Activated T-helper 1 cell treated with Interleukin-2 at 50 U/mL for 16 hours (primary cell): ENCODE results near the gene PTBP3.
"Not testable (repeated sequence)": the region's sequence is repeated elsewhere in the genome, so short reads cannot be mapped to it uniquely, and the experiment has no call there.

Experiments used
- DNase-seq: peaks from one replicate; pipeline ENCODE4 v3.0.0-alpha.2; 2020; ENCODE audit warnings: low read depth

PTBP3 gene

DNA sequence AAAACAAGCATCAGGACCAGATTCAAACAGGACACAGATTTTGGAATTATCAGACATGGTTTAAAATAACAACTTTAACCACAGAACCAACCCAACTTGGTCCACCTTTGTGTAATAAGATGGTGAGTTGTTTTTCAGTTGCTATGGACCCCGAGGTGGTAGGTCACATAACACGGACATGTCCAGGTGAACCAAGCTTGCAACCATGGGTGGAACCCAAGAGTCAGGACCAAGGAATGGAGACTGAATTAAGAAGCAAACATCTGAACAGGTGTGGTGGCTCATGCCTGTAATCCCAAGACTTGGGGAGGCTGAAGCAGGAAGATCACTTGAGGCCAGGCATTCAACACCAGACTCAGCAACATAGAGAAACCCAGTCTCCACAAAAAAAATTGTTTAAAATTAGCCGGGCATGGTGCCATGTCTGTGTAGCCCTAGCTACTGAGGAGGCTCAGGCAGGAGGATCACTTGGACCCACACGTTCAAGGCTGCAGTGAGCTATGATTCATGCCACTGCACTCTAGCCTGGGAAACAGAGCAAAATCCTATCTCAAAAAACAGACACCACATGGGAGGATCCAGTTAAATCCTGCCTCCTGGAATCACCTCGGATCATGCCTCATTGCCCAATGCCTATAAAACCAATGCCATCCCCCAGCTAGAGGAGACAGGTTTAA lies 10.6 kb downstream of the PTBP3 start:
- DNase-seq = no peak

DNA sequence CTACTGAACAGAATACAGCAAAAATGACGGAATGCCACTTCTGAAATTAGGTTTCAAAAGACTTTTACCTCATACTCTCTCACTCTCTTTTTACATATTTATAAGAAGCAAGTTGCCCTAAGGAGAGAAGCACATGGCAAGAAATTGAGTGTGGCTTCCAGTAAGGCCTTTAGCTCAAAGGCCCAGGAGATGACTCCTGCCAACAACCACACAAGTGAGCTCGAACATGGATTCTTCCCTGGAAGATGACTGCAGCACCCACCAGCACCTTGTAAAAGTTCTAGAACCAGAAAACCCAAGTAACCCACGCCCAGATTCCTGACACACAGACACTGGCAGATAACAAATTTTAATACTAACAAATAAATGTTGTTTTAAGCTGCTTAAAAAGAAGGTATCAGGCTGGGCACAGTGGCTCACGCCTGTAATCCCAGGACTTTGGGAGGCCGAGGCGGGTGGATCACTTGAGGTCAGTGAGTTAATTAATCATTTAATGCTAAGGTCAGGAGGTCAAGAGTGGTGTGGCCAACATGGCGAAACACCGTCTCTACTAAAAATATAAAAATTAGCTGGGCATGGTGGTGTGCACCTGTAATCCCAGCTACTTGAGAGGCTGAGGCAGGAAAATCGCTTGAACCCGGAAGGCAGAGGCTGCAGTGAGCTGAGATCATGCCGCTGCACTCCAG lies 17.0 kb downstream of the PTBP3 start:
- no peak for DNase-seq

DNA sequence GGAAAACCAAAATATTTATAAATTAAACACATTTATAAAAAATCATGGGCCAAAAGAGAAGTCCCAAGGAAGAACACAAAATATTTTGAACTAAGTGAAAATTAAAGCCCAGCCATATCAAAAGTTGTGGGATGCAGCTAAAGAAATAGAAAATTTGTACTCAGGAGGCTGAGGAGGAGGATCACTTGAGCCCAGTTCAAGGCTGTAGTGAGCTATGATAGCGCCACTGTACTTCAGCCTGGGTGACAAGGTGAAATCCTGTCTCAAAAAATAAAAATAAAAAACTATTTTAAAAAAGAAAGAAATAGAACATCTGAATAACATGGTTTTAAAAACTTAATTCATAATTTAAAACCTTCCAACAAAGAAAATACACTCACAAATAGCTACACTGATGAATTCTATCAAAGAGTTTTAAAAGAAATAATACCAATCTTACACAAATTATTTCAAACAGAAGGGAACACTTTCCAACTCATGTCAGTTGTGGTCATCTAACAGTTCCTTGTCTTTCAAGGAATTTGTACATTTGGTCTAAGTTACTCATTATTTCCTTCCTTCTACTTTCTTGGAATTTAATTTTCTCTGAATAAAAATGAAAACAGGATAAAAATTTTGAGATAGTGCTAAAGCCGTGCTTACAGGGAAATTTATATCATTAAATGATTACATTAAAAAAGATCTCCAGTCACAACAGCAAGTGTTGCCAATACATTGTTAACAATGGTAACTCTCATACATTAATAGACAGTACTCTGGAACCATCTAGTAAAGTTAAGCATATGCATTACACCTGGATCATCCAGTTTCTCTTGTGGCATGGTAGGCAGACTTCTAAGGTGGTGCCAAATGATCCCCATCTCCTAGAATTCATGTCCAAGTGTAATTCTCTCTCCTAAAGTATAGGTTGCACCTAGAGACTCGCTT lies 17.8 kb downstream of the PTBP3 start:
- DNase-seq = no peak

DNA sequence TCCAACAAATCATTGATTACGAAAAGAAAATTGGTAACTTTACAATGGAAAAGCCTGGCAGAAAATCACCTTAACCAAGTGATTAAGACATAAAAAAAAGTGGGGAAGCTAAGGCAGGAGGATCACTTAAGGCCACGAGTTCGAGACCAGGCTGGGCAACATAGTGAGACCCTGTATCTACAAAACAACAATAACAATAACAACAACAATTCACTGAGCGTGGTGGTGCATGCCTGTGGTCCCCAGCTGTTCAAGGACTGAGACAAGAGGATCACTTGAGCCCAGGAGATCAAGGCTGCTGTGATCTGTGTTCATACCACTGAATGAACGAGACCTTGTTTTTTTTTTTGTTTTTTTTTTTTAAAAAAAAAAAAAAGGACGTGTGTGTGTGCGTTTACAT lies 21.3 kb downstream of the PTBP3 start:
- no peak for DNase-seq

DNA sequence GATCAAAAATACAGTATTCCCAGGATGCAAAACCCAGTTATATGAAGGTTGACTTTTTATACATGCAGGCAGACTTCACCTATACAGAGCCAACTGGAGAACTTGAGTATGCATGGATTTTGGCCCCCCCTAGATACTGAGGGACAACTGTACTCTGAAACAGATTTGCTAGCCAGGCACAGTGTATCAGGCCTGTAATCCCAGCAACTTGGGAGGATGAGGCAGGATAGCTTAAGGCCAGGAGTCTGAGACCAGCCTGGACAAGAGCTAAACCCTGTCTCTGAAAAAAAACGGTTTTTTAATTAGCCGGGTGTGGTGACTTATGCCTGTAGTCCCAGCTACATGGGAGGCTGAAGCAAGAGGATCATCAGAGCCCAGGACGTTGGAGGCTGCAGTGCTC lies 21.9 kb downstream of the PTBP3 start:
- no peak for DNase-seq

DNA sequence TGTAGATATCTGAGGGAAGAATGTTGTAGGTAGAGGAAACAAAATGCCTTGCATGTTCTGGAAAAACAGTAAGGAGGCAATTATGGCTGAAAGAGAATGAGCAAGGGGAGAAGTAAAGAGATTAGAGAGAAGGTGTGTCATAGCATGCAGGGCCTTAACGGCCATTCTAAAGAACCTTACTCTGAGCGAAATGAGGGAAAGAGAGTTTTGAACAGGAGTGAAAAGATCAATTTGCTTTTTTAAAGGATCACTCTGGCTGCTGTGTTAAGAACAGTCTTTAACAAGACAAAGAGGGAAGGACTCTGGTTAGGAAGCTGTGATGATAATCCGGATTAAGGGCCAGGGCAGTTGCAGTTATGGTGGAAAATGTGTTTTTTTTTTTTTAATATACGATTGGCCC lies 22.6 kb downstream of the PTBP3 start:
- no peak for DNase-seq

DNA sequence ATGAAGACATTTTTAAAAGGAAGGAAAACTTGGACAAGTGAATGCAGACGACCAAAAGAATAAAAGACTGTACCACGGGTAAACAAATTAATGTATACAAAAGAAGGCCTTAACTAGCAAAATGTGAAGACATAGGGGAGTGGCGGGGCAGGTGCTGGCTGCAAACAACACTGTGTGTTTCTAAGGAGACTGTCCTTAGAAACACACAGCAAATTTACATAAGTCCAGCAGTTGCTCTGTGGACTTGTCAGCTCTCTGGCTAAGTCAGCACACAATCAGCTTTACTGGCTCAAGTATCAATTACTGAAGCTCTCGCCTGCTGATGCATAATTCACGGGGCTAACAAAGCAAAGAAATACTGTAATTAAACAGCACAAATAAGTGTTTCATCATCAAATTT lies 24.8 kb downstream of the PTBP3 start:
- no peak for DNase-seq

DNA sequence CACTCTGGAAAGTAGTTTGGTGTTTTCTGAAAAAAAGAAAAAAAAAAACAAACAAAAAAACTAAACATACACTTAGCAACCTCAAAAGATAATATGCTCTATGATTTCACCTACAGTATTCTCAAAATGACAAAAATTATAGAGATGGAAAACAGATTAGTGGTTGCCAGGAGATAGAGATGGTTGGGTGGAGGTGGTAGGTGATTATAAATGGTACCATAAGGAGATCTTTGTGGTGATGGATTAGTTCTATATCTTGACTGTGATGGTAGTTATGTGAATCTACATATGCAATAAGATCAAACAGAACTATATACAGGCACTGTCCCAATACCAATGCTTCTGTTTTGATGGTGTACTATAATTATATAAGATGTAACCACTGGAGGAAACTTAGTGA lies 32.0 kb downstream of the PTBP3 start:
- no peak for DNase-seq

DNA sequence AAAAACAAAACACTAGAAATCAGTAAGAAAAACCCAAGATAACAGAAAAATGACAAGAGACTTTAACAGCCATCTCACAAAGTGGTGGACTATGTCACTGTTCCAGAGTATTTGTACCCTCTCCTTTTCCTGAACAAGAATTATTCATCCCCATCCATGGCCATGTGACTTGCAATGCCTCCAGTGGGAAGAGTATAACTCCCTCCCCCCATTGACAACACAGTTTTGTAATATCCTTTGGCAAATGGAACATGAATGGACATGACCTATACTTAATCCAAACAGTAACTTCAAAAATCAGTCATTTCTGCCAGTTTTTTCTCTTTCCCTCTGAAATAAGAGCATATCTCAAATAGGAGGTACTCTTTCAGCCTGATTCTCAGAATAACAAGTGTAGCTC lies 33.9 kb downstream of the PTBP3 start:
- DNase-seq = no peak

DNA sequence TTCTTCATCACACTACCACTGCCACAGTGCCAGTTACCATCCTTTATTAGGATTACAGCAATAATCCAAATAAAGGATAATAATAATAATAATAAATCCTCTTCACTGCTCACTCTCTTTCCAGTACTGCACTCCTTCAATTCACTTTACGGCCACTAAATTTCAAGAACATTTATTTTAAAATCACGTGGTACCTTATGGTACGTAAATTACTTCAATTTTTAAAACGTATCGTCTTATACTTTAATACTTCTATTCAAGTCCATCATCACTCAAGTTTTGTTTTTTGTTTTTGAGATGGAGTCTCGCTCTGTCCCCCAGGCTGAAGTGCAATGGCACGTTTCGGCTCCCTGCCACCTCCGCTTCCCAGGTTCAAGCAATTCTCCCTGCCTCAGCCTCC lies 36.5 kb downstream of the PTBP3 start:
- no peak for DNase-seq

DNA sequence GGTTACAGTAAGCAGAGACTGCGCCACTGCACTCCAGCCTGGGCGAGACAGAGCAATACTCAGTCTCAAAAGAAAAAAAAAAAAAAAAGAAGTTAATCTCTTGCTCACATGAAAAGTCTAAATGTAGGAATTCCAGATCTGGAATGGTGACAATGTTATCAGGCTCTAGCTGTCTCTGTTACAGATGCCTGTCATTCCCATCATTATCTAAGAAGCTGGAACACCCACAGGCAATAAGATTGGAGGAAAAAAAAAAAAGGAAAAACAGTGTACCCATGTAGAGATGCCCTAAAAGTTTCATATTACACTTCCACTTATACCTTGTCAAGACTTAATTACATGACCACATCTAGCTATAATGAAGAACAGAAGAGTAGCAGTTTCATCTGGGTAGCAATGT lies 38.2 kb downstream of the PTBP3 start:
- DNase-seq = no peak

DNA sequence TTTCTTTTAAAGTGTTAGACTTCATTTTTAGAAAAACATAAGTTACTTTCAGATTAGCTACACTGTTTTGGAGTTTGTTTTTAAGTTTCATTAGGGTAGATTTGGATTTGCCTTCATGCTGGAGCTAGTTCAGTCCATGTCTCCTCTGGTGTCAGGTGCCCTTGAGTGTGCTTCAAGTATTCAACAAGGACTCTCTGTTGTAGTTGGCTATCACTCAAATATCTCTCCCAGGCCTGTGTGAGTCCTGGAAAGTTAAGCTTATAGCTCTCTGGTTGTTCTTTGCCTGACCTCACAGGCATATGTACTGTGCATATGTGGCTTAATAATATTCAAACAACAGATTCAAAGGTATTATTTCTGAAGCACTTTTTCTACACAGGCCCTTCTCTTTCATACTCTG lies 45.4 kb downstream of the PTBP3 start:
- DNase-seq = no peak

DNA sequence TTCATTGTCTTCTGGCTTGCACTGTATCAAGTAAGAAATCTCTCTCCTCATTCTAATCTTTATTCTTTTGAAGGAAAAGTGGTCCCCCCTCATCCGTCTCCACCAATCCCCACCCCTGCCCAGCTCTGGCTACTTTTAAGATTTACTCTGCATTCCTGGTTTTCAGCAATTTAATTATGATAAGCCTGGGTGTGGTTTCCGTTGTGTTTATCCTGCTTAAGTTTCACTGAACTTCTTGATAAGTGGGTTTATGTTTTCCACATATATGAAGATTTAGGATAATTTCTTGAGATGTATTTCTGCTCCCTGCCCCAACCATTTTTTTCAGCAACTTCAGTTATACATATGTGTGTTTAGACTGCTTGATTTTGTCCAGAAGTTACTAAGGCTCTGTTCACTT lies 46.5 kb downstream of the PTBP3 start:
- no peak for DNase-seq

DNA sequence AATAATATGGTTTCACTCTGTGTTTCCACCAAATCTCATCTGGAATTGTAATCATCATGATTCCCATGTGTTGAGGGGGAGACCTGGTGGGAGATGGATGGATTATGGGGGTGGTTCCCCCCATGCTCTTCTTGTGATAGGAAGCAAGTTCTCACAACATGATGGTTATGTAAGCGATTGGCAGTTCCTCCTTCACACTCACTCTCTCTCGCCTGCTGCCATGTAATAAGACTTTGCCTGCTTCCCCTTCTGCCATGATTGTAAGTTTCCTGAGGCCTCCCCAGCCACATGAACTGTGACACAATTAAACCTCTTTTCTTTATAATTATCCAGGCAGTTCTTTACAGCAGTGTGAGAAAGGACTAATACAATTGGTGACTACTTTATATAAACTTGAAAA lies 48.4 kb downstream of the PTBP3 start:
- DNase-seq = no peak

DNA sequence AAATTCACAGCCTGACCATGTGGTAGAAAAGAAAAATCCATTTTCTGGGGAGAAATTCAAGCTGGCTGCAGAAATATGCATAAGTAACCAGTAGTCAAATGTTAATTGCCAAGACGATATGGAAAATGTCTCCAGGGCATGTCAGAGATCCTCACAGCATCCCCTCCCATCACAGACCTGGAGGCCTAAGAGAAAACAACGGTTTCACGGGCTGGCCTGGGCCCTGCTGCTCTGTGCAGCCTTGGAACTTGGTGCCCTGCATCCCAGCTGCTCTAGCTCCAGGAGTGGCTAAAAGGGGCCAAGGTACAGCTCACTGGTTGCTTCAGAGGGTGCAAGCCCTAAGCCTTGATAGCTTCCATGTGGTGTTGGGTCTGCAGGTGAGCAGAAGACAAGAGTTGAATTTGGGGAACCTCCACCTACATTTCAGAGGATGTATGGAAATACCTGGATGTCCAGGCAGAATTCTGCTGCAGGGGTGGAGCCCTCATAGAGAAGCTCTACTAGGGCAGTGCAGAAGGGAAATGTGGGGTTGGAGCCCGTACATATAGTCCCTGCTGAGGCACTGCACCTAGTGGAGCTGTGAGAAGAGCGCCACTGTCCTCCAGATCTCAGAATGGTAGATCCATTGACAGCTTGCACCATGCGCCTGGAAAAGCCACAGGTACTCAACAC lies 49.7 kb downstream of the PTBP3 start:
- DNase-seq = no peak

DNA sequence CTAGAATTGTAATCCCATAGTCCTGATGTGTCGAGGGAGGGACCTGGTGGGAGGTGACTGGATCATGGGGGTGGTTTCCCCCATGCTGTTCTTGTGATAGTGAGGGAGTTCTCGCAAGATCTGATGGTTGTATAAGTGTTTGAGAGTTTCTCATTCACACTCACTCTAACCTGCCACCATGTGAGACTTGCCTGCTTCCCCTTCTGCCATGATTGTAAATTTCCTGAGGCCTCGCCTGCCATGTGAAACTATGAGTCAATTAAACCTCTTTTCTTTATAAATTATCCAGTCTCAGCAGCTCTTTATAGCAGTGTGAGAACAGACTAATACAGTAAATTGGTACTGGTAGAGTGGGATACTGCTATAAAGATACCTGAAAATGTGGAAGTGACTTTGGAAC lies 50.6 kb downstream of the PTBP3 start:
- not testable (repeated sequence) for DNase-seq

DNA sequence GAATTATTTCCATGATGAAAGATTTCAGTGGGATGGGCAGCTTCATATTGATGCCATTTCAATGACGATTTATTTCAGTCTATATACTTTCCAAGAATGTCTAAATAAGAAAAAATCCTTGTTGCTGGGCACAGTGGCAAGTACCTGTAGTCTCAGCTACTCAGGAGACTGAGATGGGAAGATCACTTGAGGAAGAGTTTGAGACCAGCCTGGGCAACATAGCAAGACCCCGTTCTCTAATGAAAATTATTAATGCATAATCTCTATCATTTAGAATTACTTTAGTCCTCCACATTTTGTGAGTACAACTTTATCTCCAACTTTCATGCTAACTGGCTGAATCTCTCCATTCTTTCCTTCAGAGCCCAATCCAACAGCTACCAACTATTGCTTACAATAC lies 52.5 kb downstream of the PTBP3 start:
- DNase-seq = no peak

DNA sequence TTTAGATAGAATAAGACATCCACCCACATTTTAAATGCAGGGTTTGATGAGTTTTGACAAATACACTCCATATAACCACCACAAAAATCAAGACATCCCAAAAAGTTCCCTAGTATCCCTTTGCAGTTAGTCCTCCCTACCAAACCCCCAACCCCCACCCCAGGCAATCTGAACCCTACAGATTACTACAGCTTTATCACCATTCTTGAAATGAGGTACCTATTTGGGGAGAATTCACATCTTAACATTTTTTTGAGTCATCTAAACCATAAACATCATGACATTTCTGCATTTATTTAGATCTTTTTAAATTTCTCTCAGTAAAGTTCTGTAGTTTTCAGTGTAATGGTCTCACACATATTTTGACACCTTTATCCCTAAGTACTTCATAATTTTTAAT lies 53.9 kb downstream of the PTBP3 start:
- no peak for DNase-seq

DNA sequence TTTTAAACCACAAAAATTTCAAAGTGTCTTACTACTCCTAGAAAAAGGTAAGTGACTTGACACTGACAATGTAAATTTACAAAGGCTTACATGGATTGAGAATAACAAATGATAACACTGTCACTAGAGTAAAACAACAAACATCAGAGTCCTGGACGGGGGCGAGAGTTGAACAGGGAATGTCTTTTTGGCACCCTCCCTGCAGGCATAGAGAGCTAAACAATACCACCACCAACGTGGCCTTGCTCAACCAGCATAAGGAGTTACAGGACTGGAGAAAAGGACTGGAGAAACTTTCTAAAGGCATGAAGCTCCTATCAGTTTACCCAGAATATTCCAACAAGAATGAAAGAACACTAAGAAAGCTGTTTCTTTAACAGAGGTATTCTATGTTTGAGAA lies 55.3 kb downstream of the PTBP3 start:
- no peak for DNase-seq

DNA sequence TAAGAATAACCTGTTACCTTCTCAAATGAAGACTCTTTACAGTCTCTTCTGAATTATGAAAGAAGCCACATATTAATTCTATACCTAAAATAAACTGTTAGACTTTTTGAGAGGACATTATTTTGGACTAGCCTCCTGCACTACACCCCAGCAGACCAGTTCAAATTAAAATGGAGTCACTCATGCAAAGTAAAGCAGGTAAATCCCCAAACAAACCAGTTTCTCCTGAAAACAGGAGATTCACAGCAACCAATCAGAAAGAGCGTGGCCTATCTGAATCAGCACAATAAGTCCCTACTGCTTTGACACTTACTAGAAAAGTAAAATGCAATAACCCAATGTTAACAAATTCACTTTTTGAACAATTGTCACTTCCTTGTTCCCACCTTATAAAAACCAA lies 58.8 kb downstream of the PTBP3 start:
- no peak for DNase-seq

DNA sequence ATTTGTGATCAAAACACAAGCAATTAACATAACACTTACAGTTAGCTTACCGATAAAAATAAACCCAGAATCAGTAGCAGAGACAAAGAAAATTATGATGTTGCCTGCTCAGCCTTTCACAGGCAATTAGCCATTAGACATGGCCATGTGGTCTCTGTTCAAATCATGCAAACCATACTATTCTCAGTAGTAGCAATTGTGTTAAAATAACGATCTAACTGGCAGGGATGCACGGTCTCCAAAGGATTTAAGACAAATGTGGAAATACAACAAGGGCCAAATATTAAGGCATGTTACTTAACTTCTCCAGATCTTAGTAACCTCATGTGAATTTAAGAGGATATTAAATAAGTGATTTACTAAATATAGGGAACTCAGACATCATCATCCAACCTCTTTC lies 59.5 kb downstream of the PTBP3 start:
- DNase-seq = no peak

DNA sequence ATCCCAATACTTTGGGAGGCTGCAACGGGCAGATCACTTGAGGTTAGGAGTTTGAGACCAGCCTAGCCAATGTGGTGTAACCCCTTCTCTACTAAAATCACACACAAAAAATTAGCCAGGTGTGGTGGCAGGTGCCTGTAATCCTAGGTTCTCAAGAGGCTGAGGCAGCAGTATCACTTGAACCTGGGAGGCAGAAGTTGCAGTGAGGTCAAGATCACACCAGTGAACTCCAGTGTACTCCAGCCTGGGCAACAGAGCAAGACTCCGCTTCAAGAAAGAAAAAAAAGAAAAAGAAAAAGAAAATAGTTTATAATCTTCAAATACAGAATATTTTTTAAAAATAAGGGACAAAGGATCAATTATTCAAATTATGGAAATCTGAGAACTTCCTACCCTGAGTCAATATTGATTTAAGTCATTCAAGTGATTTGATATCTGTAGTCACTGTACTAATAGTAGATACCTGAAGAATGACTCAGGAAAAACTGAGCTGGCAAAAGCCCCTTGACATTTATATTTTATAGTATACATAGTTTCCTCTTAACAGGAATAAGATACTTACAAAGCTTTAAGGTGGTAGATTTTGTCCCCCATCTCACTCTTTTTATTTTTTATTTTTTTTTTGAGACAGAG lies 61.8 kb downstream of the PTBP3 start:
- DNase-seq = no peak
